Adrenal gland (tissue), 12 donors: ENCODE measurements around the gene PRPF31. TPM values are rescaled to one million over a fixed set of nuclear protein-coding genes. Genes with fewer than 3 reads are reported as not detected.
"Not testable (repeated sequence)": the region's sequence is repeated elsewhere in the genome, so short reads cannot be mapped to it uniquely, and the experiment has no call there.

Source experiments
- DNase-seq, 7 donors: peaks; one replicate each; pipeline ENCODE4 v3.0.0-alpha.2; 2019 to 2020
- H3K27ac ChIP-seq, 5 donors: fragments of 200-600 bp; sonication (generic) in 4 of 5; 1 replicate in 3 of 5; 2 replicates in 2 of 5; pipeline versions ENCODE4 v1.5.1 to v1.8.0; 2016 to 2020; ENCODE audit warnings: mild to moderate bottlenecking in 1 of 5
- H3K27me3 ChIP-seq: fragments of 200-600 bp; 2 replicates; pipeline ENCODE4 v1.8.0; 2021
- H3K36me3 ChIP-seq, 2 donors: fragments of 200-600 bp; replicated peaks in 1 of 2; 1 replicate in 1 of 2; 2 replicates in 1 of 2; pipeline versions ENCODE4 v1.5.1 to v1.8.0; 2018 to 2022
- H3K4me1 ChIP-seq, 2 donors: fragments of 200-600 bp; replicated peaks in 1 of 2; 1 replicate in 1 of 2; 2 replicates in 1 of 2; pipeline versions ENCODE4 v1.5.1 to v1.8.0; 2018 to 2021
- H3K4me3 ChIP-seq, 4 donors: fragments of 200-600 bp; sonication (generic) in 3 of 4; one replicate each; pipeline ENCODE4 v1.5.1; 2016 to 2018
- H3K9me3 ChIP-seq, 3 donors: fragments of 200-600 bp; sonication (generic) in 1 of 3; replicated peaks in 1 of 3; 1 replicate in 2 of 3; 2 replicates in 1 of 3; pipeline versions ENCODE4 v1.5.1 to v1.8.0; 2016 to 2021
- CTCF ChIP-seq, 6 experiments: fragments of 450-650 bp in 4 of 6; fragments of 200-600 bp in 2 of 6; sonication (generic) in 1 of 6; IDR thresholded peaks; 1 replicate in 5 of 6; 2 replicates in 1 of 6; pipeline versions ENCODE4 v1.5.1 to v1.8.0; 2016 to 2021; ENCODE audit warnings: antibody characterized with exemption in 6 of 6, mild to moderate bottlenecking in 2 of 6, moderate library complexity in 1 of 6
- POLR2A ChIP-seq, 2 donors: fragments of 450-650 bp; IDR thresholded peaks; one replicate each; pipeline ENCODE4 v1.6.1; 2017; ENCODE audit warnings: antibody characterized with exemption in 2 of 2, mild to moderate bottlenecking in 2 of 2, moderate library complexity in 1 of 2
- WGBS, 4 donors: extraction: QIAGEN DNeasy Blood & Tissue Kit in 2 of 4; methylation state at CpG; one replicate each; pipeline versions ENCODE4 v1.1.5 to v1.1.7; 2013 to 2017; 5-methylcytosine and 5-hydroxymethylcytosine counted together
- intact Hi-C, 2 donors: fragments of 100-400 bp; cut with DNase I; formaldehyde crosslinking; loops; one replicate each; pipeline versions ENCODE4 v1.14.1 to v1.15.0; 2022 to 2023
- polyA plus RNA-seq, 3 donors: library from polyadenylated mRNA; stranded (reverse); fragments of 200-250 nt in 2 of 3; fragments of 350-450 nt in 1 of 3; fragmentation: Illumina TruSeq in 1 of 3; extraction: RNeasy Lipid Tissue Mini Kit (QIAGEN cat#74804) in 1 of 3; gene quantifications; one replicate each; pipeline ENCODE4 v1.2.3, GENCODE V29; 2013 to 2014
- total RNA-seq, 9 donors: library from RNA; depleted of rRNA in 4 of 9; stranded (reverse); fragments of >200 nt in 4 of 9; fragments of 120-200 nt in 1 of 9; fragmentation: NEBNext Ultra II Directional in 1 of 9; extraction: Animal tissue kit (Norgen Biotek cat#: 25700) in 1 of 9; gene quantifications; one replicate each; pipeline versions ENCODE4 v1.1.0 to v1.2.4, GENCODE V29; 2013 to 2023
- donor health status: healthy with polysubstance abuse.
- donor health status: Bipolar disorder and iron deficiency.
- donor health status: DM: yes; HTN: yes; CAD: no.
- donor health status: DM: no; HTN: no; CAD: no.
- donor health status: DM: no; HTN: no; CAD: no.
- donor health status: DM: yes; HTN: yes; CAD: no.

Gene PRPF31
- total and polyA plus RNA-seq, 12 donors: 36.1 to 91.7 (median 54.4) TPM

DNA sequence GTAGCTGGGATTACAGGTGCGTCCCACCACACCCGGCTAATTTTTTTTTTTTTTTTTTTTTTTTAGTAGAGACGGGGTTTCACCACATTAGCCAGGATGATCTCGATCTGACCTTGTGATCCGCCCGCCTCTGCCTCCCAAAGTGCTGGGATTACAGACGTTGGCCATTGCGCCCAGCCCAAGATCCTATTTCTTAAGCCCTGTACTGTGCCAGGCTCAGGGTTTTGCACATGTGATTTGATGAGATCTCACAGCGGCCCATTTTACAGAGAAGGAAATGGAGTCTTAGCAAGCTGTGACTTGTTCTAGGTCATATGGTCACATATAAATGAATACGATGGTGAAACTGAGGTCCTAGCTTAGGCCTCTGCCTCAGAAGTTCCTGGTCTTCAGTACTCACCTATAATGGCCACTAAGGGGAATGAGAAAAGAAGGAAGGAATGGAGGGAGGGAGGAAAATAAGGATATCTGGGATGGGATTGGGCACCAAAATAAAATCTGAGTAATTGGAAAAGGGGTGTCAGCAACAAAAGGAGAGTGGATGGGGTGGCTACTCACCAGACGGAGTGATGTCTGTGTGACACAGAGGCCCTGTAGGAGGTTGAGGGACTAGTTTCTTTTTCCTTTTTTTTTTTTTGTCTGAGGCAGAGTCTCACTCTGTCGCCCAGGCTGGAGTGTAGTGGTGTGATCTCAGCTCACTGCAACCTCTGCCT is 16.2 kb upstream of the PRPF31 start:
- Histone ChIP-seq H3K9me3 (no peaks in the 10 kb centered on the region), H3K27me3 (no peaks in the 10 kb centered on the region), H3K4me3 (no peak overlapping the region), H3K4me1 (peaks cover 0 to 18% of the 10 kb centered on the region in 2 donors), H3K27ac (no peak overlapping the region), H3K36me3 (no peaks in the 10 kb centered on the region)
- WGBS, 4 donors: 71 to 74% (median 72%) methylated on average over 11 to 12 of the region's 12 CpGs
- TF ChIP-seq POLR2A (IDR thresholded peaks at IDR 0.05) (no peak), CTCF (IDR thresholded peaks at IDR 0.05) (no peak)
- peak in 1 of 7 donors; percentile 6 for DNase-seq
- intact Hi-C loops: no loop called here

- peak in 1 of 7 donors; percentile 33 for DNase-seq
- H3K36me3 ChIP-seq, H3K27ac ChIP-seq, H3K27me3 ChIP-seq, H3K9me3 ChIP-seq, H3K4me3 ChIP-seq, intact Hi-C loops: not testable (repeated sequence)
- 68 to 83% (median 72%) methylated on average over 8 to 9 of the region's 9 CpGs for WGBS, 4 donors
- H3K4me1 ChIP-seq: peaks cover 0 to 18% of the 10 kb centered on the region in 2 donors
These were observed 15.7 kb upstream of the PRPF31 start for GRCh38 chr19:54099903-54100255.

- H3K4me3 ChIP-seq: peak within 1 kb of the TSS in 1 of 4 donors; percentile 36
- no peaks in the 10 kb centered on the region for H3K27me3 ChIP-seq
- peaks cover 0 to 1% of the 10 kb centered on the region in 2 donors for H3K36me3 ChIP-seq
- peak in 1 of 7 donors; percentile 56 for DNase-seq
- TF ChIP-seq CTCF (IDR thresholded peaks at IDR 0.05) (no peak), POLR2A (IDR thresholded peaks at IDR 0.05) (no peak)
- intact Hi-C loops: no loop called here
- no peak within 1 kb of the TSS for H3K27ac ChIP-seq
- WGBS, 4 donors: 47 to 59% (median 52%) methylated on average over 4 to 5 of the region's 5 CpGs
- no peaks in the 10 kb centered on the region for H3K9me3 ChIP-seq
- H3K4me1 ChIP-seq: peaks cover 0 to 16% of the 10 kb centered on the region in 2 donors
These were observed 15.0 kb upstream of the PRPF31 start, which contains the start of gene OSCAR for GRCh38 chr19:54100561-54100960. Gene OSCAR, minus strand, starts transcription at chr19:54100803. Its CDS starts 11 bp downstream, at chr19:54100792.

DNA sequence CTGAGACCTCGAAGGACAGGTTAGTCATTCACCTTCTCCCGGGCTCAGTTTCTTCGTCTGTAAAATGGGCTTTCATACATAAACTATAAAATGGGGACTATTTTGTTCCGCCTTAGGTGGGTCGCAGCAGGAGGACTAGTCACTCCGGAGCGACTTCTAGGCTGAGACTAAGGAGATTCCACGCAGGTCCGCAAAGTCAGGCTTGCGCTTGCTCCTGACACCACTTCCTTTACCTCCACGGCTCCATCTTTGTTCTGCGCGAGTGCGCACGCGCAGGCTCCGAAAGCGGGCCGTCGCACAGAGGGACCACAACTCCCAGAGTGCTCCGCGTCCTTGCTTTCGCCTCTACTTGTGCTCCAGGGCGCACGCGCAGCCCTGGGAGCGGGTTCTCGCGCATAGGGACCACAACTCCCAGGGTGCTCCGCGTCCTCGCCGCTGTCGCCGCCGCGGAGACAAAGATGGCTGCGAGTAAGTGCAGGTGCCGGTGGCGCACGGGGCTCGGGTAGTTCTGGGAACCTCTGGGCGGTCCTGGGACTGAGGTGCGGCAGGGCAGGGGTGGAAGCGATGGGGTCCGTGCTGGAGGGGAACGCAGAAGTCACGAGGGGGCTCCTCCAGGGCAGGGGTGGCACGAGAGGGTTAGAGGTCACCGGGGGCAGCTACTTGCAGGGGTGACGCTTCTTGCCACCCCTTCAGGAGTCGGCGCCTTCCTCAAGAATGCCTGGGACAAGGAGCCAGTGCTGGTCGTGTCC is 13.0 kb upstream of the PRPF31 start, which contains the start of gene NDUFA3:
Gene NDUFA3 (plus strand): TSS at position 435 of the 749 bp plus-strand sequence. CDS start 24 bp downstream, at position 459.
- peak; percentile 97 to 99 (median 98) for DNase-seq
- whole genome bisulfite sequencing, 4 donors: 0 to 2% (median 2%) methylated on average over 14 to 54 of the region's 54 CpGs
- Histone ChIP-seq H3K36me3 (peaks cover 0 to 17% of the 10 kb centered on the region in 2 donors), H3K9me3 (no peaks in the 10 kb centered on the region), H3K27ac (peak within 1 kb of the TSS in 3 of 5 donors; percentile 20 to 74 (median 56)), H3K4me1 (peaks cover 0 to 11% of the 10 kb centered on the region in 2 donors), H3K27me3 (no peaks in the 10 kb centered on the region), H3K4me3 (peak within 1 kb of the TSS; percentile 10 to 89 (median 82))
- intact Hi-C loops: no loop called here
- TF ChIP-seq CTCF (IDR thresholded peaks at IDR 0.05): no peak
- no peak for TF ChIP-seq POLR2A (IDR thresholded peaks at IDR 0.05)
